Endometrium (tissue), 2 donors: ENCODE measurements around the gene CABP4.
"Not testable (repeated sequence)": the region's sequence is repeated elsewhere in the genome, so short reads cannot be mapped to it uniquely, and the experiment has no call there.

Experiments
- FAIRE-seq: peaks from 2 replicates; lab custom pipeline; 2012; peaks lifted over from hg19 to GRCh38; lab: Jason Lieb, UNC
- donor health status: control.
- donor health status: control.

CABP4 gene

GRCh38 chr11:67482275-67482826 is 27.2 kb downstream of the CABP4 start:
- FAIRE-seq = no peak

GRCh38 chr11:67482827-67483798 is 28.0 kb downstream of the CABP4 start, which contains the start of gene AIP:
Gene AIP (plus strand): TSS chr11:67483026. CDS start chr11:67483159, 133 bp downstream.
- peak; percentile 64 for FAIRE-seq

GRCh38 chr11:67483831-67484665 is 28.9 kb downstream of the CABP4 start:
- FAIRE-seq = no peak

GRCh38 chr11:67484847-67485311 is 29.7 kb downstream of the CABP4 start:
- FAIRE-seq = no peak

GRCh38 chr11:67485873-67486361 is 30.8 kb downstream of the CABP4 start:
- not testable (repeated sequence) for FAIRE-seq

- no peak for FAIRE-seq
These were observed 31.5 kb downstream of the CABP4 start for GRCh38 chr11:67486481-67487195.

- FAIRE-seq = no peak
These were observed 34.2 kb downstream of the CABP4 start for GRCh38 chr11:67489203-67489884.

GRCh38 chr11:67489885-67490726 is 35.0 kb downstream of the CABP4 start:
- no peak for FAIRE-seq

GRCh38 chr11:67490727-67491065 is 35.5 kb downstream of the CABP4 start:
- FAIRE-seq = no peak

GRCh38 chr11:67491276-67492068 is 36.3 kb downstream of the CABP4 start:
- FAIRE-seq = no peak

GRCh38 chr11:67492069-67492727 is 37.0 kb downstream of the CABP4 start:
- FAIRE-seq = no peak

GRCh38 chr11:67492801-67493547 is 37.8 kb downstream of the CABP4 start:
- FAIRE-seq = no peak

GRCh38 chr11:67493548-67494370 is 38.6 kb downstream of the CABP4 start:
- no peak for FAIRE-seq

GRCh38 chr11:67494371-67495233 is 39.4 kb downstream of the CABP4 start:
- FAIRE-seq = no peak

GRCh38 chr11:67495234-67496005 is 40.3 kb downstream of the CABP4 start:
- FAIRE-seq = no peak
